ENCODE data around the gene AGTPBP1. TPM values are rescaled to one million over a fixed set of nuclear protein-coding genes. Genes with fewer than 3 reads are reported as not detected.

Gene AGTPBP1
- total RNA-seq, 6 experiments from 2014 or later, result 8.2 to 11.0 (median 9.5) TPM

GRCh38 chr9:85702726-85703289 is 38.9 kb downstream of the AGTPBP1 start:
- no peak for TF ChIP-seq CTCF (IDR thresholded peaks at IDR 0.05)
- H3K27ac Mint-ChIP-seq, result no peak overlapping the region
- no peaks in the 10 kb centered on the region for H3K27me3 Mint-ChIP-seq (ENCODE audit: insufficient read depth)
- no peak for DNase-seq
- no peak overlapping the region for H3K4me3 Mint-ChIP-seq
- no peaks in the 10 kb centered on the region for H3K36me3 Mint-ChIP-seq (ENCODE audit: low read depth)
- H3K9me3 Mint-ChIP-seq, result no peaks in the 10 kb centered on the region
- H3K4me1 Mint-ChIP-seq (ENCODE audit: low read depth), result peaks cover 9% of the 10 kb centered on the region

- Mint-ChIP-seq H3K27me3 (ENCODE audit: insufficient read depth) (no peaks in the 10 kb centered on the region), H3K9me3 (no peaks in the 10 kb centered on the region), H3K4me1 (ENCODE audit: low read depth) (peaks cover 9% of the 10 kb centered on the region), H3K4me3 (no peak overlapping the region), H3K27ac (no peak overlapping the region), H3K36me3 (ENCODE audit: low read depth) (no peaks in the 10 kb centered on the region)
- no peak for TF ChIP-seq CTCF (IDR thresholded peaks at IDR 0.05)
- DNase-seq, result no peak
Observed at GRCh38 chr9:85702191-85702590, 39.6 kb downstream of the AGTPBP1 start.

- Mint-ChIP-seq H3K27ac (no peak overlapping the region), H3K27me3 (ENCODE audit: insufficient read depth) (no peaks in the 10 kb centered on the region), H3K4me3 (no peak overlapping the region), H3K9me3 (no peaks in the 10 kb centered on the region), H3K36me3 (ENCODE audit: low read depth) (no peaks in the 10 kb centered on the region), H3K4me1 (ENCODE audit: low read depth) (peaks cover 9% of the 10 kb centered on the region)
- no peak for TF ChIP-seq CTCF (IDR thresholded peaks at IDR 0.05)
- DNase-seq, result no peak
Observed at GRCh38 chr9:85700330-85700729, 41.4 kb downstream of the AGTPBP1 start.

DNA sequence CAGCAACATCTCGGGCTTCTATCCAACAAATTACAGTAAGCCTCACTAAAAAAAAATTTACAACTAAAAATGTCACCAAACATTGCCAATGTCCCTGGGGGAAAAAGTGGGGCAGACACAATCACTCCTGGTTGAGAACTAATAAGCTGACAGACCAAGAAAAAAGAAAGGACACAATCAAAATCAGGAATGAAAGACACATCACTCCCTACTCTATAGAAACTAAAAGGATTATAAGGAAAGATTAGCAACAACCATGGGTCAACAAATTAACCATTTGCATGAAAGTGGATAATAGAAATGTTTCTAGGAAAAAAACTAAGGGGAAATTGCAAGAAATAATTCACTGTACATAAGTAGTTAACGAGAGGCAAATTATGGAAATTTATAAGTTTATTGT is 53.4 kb downstream of the AGTPBP1 start:
- H3K27ac Mint-ChIP-seq, result no peak overlapping the region
- no peak for TF ChIP-seq CTCF (IDR thresholded peaks at IDR 0.05)
- no peaks in the 10 kb centered on the region for H3K4me1 Mint-ChIP-seq (ENCODE audit: low read depth)
- no peaks in the 10 kb centered on the region for H3K27me3 Mint-ChIP-seq (ENCODE audit: insufficient read depth)
- H3K9me3 Mint-ChIP-seq, result no peaks in the 10 kb centered on the region
- no peaks in the 10 kb centered on the region for H3K36me3 Mint-ChIP-seq (ENCODE audit: low read depth)
- no peak overlapping the region for H3K4me3 Mint-ChIP-seq
- DNase-seq, result no peak

DNA sequence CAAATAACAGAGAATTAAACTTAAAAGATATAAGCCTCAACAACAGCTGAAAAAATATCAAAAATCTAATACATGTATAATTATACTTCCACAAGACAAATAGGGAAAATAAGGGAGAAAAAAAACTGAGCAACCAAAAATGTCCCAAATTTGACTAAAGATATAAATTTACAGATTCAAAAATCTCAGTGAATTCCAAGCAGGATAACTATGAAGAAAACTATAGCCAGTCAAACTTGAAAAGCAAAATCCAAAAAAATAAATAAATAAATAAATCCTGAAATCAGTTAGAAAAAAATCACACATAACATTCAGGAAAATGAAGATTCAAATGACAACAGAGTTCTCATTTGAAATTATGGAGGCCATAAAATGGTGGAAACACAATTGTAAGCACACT is 56.7 kb downstream of the AGTPBP1 start:
- H3K27ac Mint-ChIP-seq, result no peak overlapping the region
- H3K4me1 Mint-ChIP-seq (ENCODE audit: low read depth), result no peaks in the 10 kb centered on the region
- no peak for DNase-seq
- H3K27me3 Mint-ChIP-seq (ENCODE audit: insufficient read depth), result no peaks in the 10 kb centered on the region
- H3K4me3 Mint-ChIP-seq, result no peak overlapping the region
- H3K36me3 Mint-ChIP-seq (ENCODE audit: low read depth), result no peaks in the 10 kb centered on the region
- no peak for TF ChIP-seq CTCF (IDR thresholded peaks at IDR 0.05)
- no peaks in the 10 kb centered on the region for H3K9me3 Mint-ChIP-seq

- H3K4me1 Mint-ChIP-seq (ENCODE audit: low read depth), result no peaks in the 10 kb centered on the region
- H3K36me3 Mint-ChIP-seq (ENCODE audit: low read depth), result no peaks in the 10 kb centered on the region
- no peaks in the 10 kb centered on the region; the same call in none of the 2 replicates for H3K27me3 Mint-ChIP-seq (ENCODE audit: insufficient read depth)
- H3K27ac Mint-ChIP-seq, result no peak overlapping the region
- TF ChIP-seq CTCF (IDR thresholded peaks at IDR 0.05), result no peak
- no peaks in the 10 kb centered on the region for H3K9me3 Mint-ChIP-seq
- DNase-seq, result no peak
- H3K4me3 Mint-ChIP-seq, result no peak overlapping the region
Observed at GRCh38 chr9:85676790-85677189, 65.0 kb downstream of the AGTPBP1 start.

Data from HFFc6 (cell line).